ENCODE measurements around the gene PLEKHG4B. TPM values are rescaled to one million over a fixed set of nuclear protein-coding genes. Genes with fewer than 3 reads are reported as not detected.
"Not testable (repeated sequence)": the region's sequence is repeated elsewhere in the genome, so short reads cannot be mapped to it uniquely, and the experiment has no call there.

Gene PLEKHG4B
- total RNA-seq = 10 to 100 TPM in 1 of 2 donors, 1 to 10 TPM in 1; 8.9 to 14.4 TPM

DNA sequence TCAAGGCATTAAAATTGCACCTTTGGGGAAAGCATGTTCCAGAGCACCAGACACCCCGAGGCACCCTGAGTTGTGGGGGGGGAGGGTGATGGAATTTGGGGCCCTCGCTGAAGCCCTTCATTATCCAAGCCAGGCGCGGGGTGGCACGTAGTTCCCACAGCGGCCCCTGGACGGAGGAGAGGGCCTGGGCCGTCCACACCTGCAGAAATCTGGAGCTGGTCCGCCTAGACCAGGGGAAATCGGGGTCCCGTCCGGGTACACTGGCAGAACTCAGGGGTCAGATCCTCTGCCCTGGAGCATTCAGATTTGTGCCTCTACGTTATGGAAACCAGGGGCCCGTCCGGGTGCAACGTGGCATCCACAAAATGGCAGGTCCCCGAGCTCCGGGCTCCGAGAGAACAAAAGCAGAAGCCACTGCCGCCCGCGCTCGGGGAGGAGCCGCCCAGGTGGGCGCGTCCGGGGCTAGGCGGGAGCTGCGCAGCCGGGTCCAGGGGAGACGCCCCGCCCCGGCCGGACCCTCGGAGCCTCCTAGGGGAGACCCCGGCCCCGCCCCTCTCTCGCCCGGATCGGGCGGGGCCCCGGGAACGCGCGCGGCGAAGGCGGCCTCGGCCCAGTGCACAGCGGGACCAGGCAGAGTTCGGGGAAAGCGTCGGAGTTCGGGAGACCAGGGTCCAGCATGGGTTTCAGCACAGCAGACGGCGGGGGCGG is at the start of gene PLEKHG4B:
TSS of gene PLEKHG4B (plus strand) at position 613 of the 708 bp plus-strand sequence. CDS start at position 677, 64 bp downstream.
- Histone ChIP-seq H3K9me3 (no peaks in the 10 kb centered on the region), H3K27ac (no peak within 1 kb of the TSS), H3K4me1 (replicated peaks) (no peaks in the 10 kb centered on the region), H3K27me3 (replicated peaks; ENCODE audit: insufficient read depth) (no peaks in the 10 kb centered on the region), H3K36me3 (no peaks in the 10 kb centered on the region), H3K4me3 (peak within 1 kb of the TSS; percentile 43 to 57)
- TF ChIP-seq POLR2A (IDR thresholded peaks at IDR 0.05) (no peak), CTCF (IDR thresholded peaks at IDR 0.05) (no peak), POLR2AphosphoS5 (IDR thresholded peaks at IDR 0.05) (no peak)
- WGBS = 18% methylated on average over 16 of the region's 57 CpGs
- intact Hi-C loops (cut with DNase I) = no loop called here
- DNase-seq (ENCODE audit: low spot score) = peak; percentile 51

- 23% methylated on average over 6 of the region's 6 CpGs for WGBS
Measured at GRCh38 chr5:42250-42649, 49.7 kb upstream of the PLEKHG4B start.

DNA sequence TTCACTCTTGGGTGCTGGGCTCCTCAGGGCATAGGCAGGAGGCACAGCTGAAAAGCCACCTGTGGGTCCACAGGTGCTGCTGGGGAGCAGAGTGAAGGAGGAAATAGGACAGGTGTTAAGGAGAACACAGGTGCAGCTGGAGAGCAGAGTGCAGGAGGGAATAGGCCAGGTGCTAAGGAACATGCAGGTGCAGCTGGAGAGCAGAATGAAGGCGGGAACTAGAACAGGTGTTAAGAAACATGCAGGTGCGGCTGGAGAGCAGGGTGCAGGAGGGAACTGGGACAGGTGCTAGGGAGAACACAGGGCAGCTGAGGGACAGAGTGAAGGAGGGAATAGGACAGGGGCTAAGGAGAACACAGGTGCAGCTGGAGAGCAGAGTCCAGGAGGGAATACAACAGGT is 43.8 kb upstream of the PLEKHG4B start:
- no peak for TF ChIP-seq POLR2A (IDR thresholded peaks at IDR 0.05)
- no peak for TF ChIP-seq CTCF (IDR thresholded peaks at IDR 0.05)
- TF ChIP-seq POLR2AphosphoS5 (IDR thresholded peaks at IDR 0.05) = no peak
- no peak overlapping the region for H3K27ac ChIP-seq
- 30% methylated on average over 2 of the region's 2 CpGs for WGBS
- H3K27me3 ChIP-seq (replicated peaks; ENCODE audit: insufficient read depth) = no peaks in the 10 kb centered on the region
- intact Hi-C loops (cut with DNase I) = no loop called here
- DNase-seq (ENCODE audit: low spot score) = no peak
- H3K4me3 ChIP-seq = no peak overlapping the region
- H3K4me1 ChIP-seq (replicated peaks) = no peaks in the 10 kb centered on the region
- H3K36me3 ChIP-seq = no peaks in the 10 kb centered on the region
- no peaks in the 10 kb centered on the region for H3K9me3 ChIP-seq

More at GRCh38 chr5:42250-42649, 49.7 kb upstream of the PLEKHG4B start:
- H3K9me3 ChIP-seq = no peaks in the 10 kb centered on the region
- TF ChIP-seq CTCF (IDR thresholded peaks at IDR 0.05) (peak in 2 of 4 experiments; percentile 21 to 39), POLR2A (IDR thresholded peaks at IDR 0.05) (no peak), POLR2AphosphoS5 (IDR thresholded peaks at IDR 0.05) (no peak)
- no peaks in the 10 kb centered on the region for H3K36me3 ChIP-seq
- no peaks in the 10 kb centered on the region for H3K4me1 ChIP-seq (replicated peaks)
- no peaks in the 10 kb centered on the region for H3K27me3 ChIP-seq (replicated peaks; ENCODE audit: insufficient read depth)
- H3K27ac ChIP-seq = no peak overlapping the region
- intact Hi-C loops (cut with DNase I) = no loop called here
- DNase-seq (ENCODE audit: low spot score) = no peak
- H3K4me3 ChIP-seq = no peak overlapping the region

DNA sequence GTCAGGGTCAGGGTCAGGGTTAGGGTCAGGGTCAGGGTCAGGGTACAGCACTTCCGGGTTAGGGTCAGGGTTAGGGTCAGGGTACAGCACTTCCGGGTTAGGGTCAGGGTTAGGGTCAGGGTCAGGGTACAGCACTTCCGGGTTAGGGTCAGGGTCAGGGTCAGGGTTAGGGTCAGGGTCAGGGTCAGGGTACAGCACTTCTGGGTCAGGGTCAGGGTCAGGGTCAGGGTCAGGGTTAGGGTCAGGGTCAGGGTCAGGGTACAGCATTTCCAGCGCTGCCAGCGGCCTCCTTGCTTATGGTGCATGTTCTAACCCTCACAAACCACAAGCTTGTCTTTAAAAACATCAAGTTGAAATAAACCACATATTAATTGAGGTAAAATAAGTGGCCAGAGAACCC is 42.4 kb upstream of the PLEKHG4B start:
- DNase-seq (ENCODE audit: low spot score); H3K27me3 ChIP-seq (replicated peaks; ENCODE audit: insufficient read depth); intact Hi-C loops (cut with DNase I); H3K36me3 ChIP-seq; H3K4me3 ChIP-seq; H3K9me3 ChIP-seq; H3K4me1 ChIP-seq (replicated peaks); H3K27ac ChIP-seq: not testable (repeated sequence)
- 87% methylated on average over 5 of the region's 5 CpGs for WGBS

DNA sequence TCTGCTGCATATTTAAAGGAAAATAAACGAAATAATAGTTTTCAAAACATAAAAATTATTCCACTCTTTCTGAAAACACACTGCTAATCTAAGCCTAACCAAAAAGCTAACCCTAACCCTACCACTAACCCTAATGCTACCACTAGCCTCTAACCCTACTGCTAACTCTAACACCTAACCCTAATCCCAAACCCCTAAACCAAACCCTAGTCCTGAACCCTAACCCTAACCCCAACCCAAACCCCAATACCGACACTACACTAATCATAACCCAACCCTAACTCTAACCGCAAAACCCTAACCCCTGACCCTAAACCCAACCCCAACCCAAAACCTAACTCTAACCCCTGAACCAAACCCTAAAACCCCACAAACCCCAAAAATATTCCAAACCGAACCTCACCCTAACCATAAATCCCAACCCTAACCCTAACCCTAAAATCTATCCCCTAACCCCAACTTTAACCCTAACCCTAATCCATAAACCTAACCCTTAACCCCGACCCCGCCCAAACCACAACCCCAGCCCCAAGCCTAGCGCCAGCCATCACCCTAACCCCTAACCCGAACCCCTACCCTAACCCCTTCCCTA is 41.9 kb upstream of the PLEKHG4B start:
- Histone ChIP-seq H3K27ac (no peak overlapping the region), H3K27me3 (replicated peaks; ENCODE audit: insufficient read depth) (no peaks in the 10 kb centered on the region), H3K4me1 (replicated peaks) (no peaks in the 10 kb centered on the region), H3K36me3 (no peaks in the 10 kb centered on the region), H3K9me3 (no peaks in the 10 kb centered on the region), H3K4me3 (no peak overlapping the region)
- TF ChIP-seq CTCF (IDR thresholded peaks at IDR 0.05) (no peak), POLR2A (IDR thresholded peaks at IDR 0.05) (no peak), POLR2AphosphoS5 (IDR thresholded peaks at IDR 0.05) (no peak)
- intact Hi-C loops (cut with DNase I) = no loop called here
- WGBS = 92% methylated on average over 8 of the region's 8 CpGs
- DNase-seq (ENCODE audit: low spot score) = no peak
